ENCODE results near the gene GABRG3. TPM values are rescaled to one million over a fixed set of nuclear protein-coding genes. Genes with fewer than 3 reads are reported as not detected.

The GABRG3 gene
- total RNA-seq, 2 experiments from 2014 or later: not detected

GRCh38 chr15:27448986-27449385, 478.0 kb downstream of the GABRG3 start:
- no peaks in the 10 kb centered on the region for H3K4me1 Mint-ChIP-seq
- no peak overlapping the region for H3K27ac Mint-ChIP-seq
- peaks cover 11% of the 10 kb centered on the region for H3K9me3 Mint-ChIP-seq
- peaks cover 9% of the 10 kb centered on the region for H3K27me3 Mint-ChIP-seq
- H3K4me3 Mint-ChIP-seq: no peak overlapping the region
- no peak for DNase-seq
- no peaks in the 10 kb centered on the region for H3K36me3 Mint-ChIP-seq

- peaks cover 9% of the 10 kb centered on the region for H3K27me3 Mint-ChIP-seq
- no peak overlapping the region for H3K27ac Mint-ChIP-seq
- H3K4me1 Mint-ChIP-seq: no peaks in the 10 kb centered on the region
- DNase-seq: no peak
- H3K36me3 Mint-ChIP-seq: no peaks in the 10 kb centered on the region
- H3K4me3 Mint-ChIP-seq: no peak overlapping the region
- H3K9me3 Mint-ChIP-seq: peaks cover 11% of the 10 kb centered on the region
Measured at GRCh38 chr15:27449941-27450340, 479.0 kb downstream of the GABRG3 start.

GRCh38 chr15:27454281-27455075, 483.5 kb downstream of the GABRG3 start:
- no peaks in the 10 kb centered on the region for H3K4me1 Mint-ChIP-seq
- no peak for DNase-seq
- no peak overlapping the region for H3K27ac Mint-ChIP-seq
- H3K36me3 Mint-ChIP-seq: no peaks in the 10 kb centered on the region
- peaks cover 2% of the 10 kb centered on the region for H3K9me3 Mint-ChIP-seq
- H3K27me3 Mint-ChIP-seq: peaks cover 5% of the 10 kb centered on the region
- H3K4me3 Mint-ChIP-seq: no peak overlapping the region

- H3K4me3 Mint-ChIP-seq: no peak overlapping the region
- H3K4me1 Mint-ChIP-seq: no peaks in the 10 kb centered on the region
- no peaks in the 10 kb centered on the region for H3K36me3 Mint-ChIP-seq
- DNase-seq: no peak
- H3K9me3 Mint-ChIP-seq: no peaks in the 10 kb centered on the region
- H3K27me3 Mint-ChIP-seq: peaks cover 1% of the 10 kb centered on the region
- H3K27ac Mint-ChIP-seq: no peak overlapping the region
Measured at GRCh38 chr15:27456807-27457206, 485.8 kb downstream of the GABRG3 start.

- no peak overlapping the region for H3K27ac Mint-ChIP-seq
- no peaks in the 10 kb centered on the region for H3K9me3 Mint-ChIP-seq
- no peaks in the 10 kb centered on the region for H3K36me3 Mint-ChIP-seq
- no peak overlapping the region for H3K4me3 Mint-ChIP-seq
- no peaks in the 10 kb centered on the region for H3K4me1 Mint-ChIP-seq
- no peak for DNase-seq
- H3K27me3 Mint-ChIP-seq: no peaks in the 10 kb centered on the region
Measured at GRCh38 chr15:27457766-27458165, 486.8 kb downstream of the GABRG3 start.

- Mint-ChIP-seq H3K27ac (no peak overlapping the region), H3K4me1 (no peaks in the 10 kb centered on the region), H3K27me3 (no peaks in the 10 kb centered on the region), H3K9me3 (no peaks in the 10 kb centered on the region), H3K4me3 (no peak overlapping the region), H3K36me3 (no peaks in the 10 kb centered on the region)
- no peak for DNase-seq
Measured at GRCh38 chr15:27458345-27459084, 487.5 kb downstream of the GABRG3 start.

GRCh38 chr15:27459836-27460235, 488.9 kb downstream of the GABRG3 start:
- H3K36me3 Mint-ChIP-seq: no peaks in the 10 kb centered on the region
- no peak overlapping the region for H3K4me3 Mint-ChIP-seq
- no peaks in the 10 kb centered on the region for H3K9me3 Mint-ChIP-seq
- no peaks in the 10 kb centered on the region for H3K4me1 Mint-ChIP-seq
- no peak for DNase-seq
- H3K27ac Mint-ChIP-seq: no peak overlapping the region
- no peaks in the 10 kb centered on the region for H3K27me3 Mint-ChIP-seq

- no peak for DNase-seq
- Mint-ChIP-seq H3K4me1 (no peaks in the 10 kb centered on the region), H3K27me3 (no peaks in the 10 kb centered on the region), H3K36me3 (no peaks in the 10 kb centered on the region), H3K4me3 (no peak overlapping the region), H3K9me3 (no peaks in the 10 kb centered on the region), H3K27ac (no peak overlapping the region)
Measured at GRCh38 chr15:27461181-27461580, 490.2 kb downstream of the GABRG3 start.

- DNase-seq: no peak
- Mint-ChIP-seq H3K4me3 (no peak overlapping the region), H3K27me3 (no peaks in the 10 kb centered on the region), H3K4me1 (no peaks in the 10 kb centered on the region), H3K27ac (no peak overlapping the region), H3K9me3 (no peaks in the 10 kb centered on the region), H3K36me3 (no peaks in the 10 kb centered on the region)
Measured at GRCh38 chr15:27463525-27464088, 492.6 kb downstream of the GABRG3 start.

- no peaks in the 10 kb centered on the region for H3K4me1 Mint-ChIP-seq
- no peaks in the 10 kb centered on the region for H3K27me3 Mint-ChIP-seq
- no peak overlapping the region for H3K4me3 Mint-ChIP-seq
- no peak for DNase-seq
- H3K9me3 Mint-ChIP-seq: no peaks in the 10 kb centered on the region
- no peak overlapping the region for H3K27ac Mint-ChIP-seq
- no peaks in the 10 kb centered on the region for H3K36me3 Mint-ChIP-seq
Measured at GRCh38 chr15:27464941-27465612, 494.1 kb downstream of the GABRG3 start.

GRCh38 chr15:27466758-27467157, 495.8 kb downstream of the GABRG3 start:
- no peak for DNase-seq
- Mint-ChIP-seq H3K9me3 (no peaks in the 10 kb centered on the region), H3K27me3 (no peaks in the 10 kb centered on the region), H3K27ac (no peak overlapping the region), H3K4me3 (no peak overlapping the region), H3K36me3 (no peaks in the 10 kb centered on the region), H3K4me1 (no peaks in the 10 kb centered on the region)

- DNase-seq: no peak
- no peaks in the 10 kb centered on the region for H3K27me3 Mint-ChIP-seq
Measured at GRCh38 chr15:27468151-27468591, 497.2 kb downstream of the GABRG3 start.

GRCh38 chr15:27473845-27474244, 502.9 kb downstream of the GABRG3 start:
- Mint-ChIP-seq H3K4me1 (no peaks in the 10 kb centered on the region), H3K9me3 (no peaks in the 10 kb centered on the region), H3K4me3 (no peak overlapping the region), H3K27me3 (no peaks in the 10 kb centered on the region), H3K36me3 (no peaks in the 10 kb centered on the region), H3K27ac (no peak overlapping the region)
- DNase-seq: no peak

More at GRCh38 chr15:27468151-27468591, 497.2 kb downstream of the GABRG3 start:
- Mint-ChIP-seq H3K36me3 (no peaks in the 10 kb centered on the region), H3K4me1 (no peaks in the 10 kb centered on the region), H3K4me3 (no peak overlapping the region), H3K9me3 (no peaks in the 10 kb centered on the region), H3K27ac (no peak overlapping the region)

GRCh38 chr15:27475395-27475794, 504.4 kb downstream of the GABRG3 start:
- H3K27me3 Mint-ChIP-seq: no peaks in the 10 kb centered on the region
- DNase-seq: no peak
- H3K36me3 Mint-ChIP-seq: no peaks in the 10 kb centered on the region
- no peak overlapping the region for H3K4me3 Mint-ChIP-seq
- H3K4me1 Mint-ChIP-seq: no peaks in the 10 kb centered on the region
- H3K9me3 Mint-ChIP-seq: no peaks in the 10 kb centered on the region
- H3K27ac Mint-ChIP-seq: no peak overlapping the region
